ENCODE data around the gene DERA.

The DERA gene

GRCh38 chr12:16075887-16076286 lies 164.8 kb downstream of the DERA start:
- no peak overlapping the region for H3K9ac ChIP-seq (ENCODE audit: low read length in 5 of 5)
- H3K9me3 ChIP-seq (ENCODE audit: control insufficient read depth in 5 of 5, low read length in 5 of 5) = no peaks in the 10 kb centered on the region
- no peaks in the 10 kb centered on the region for H3K27me3 ChIP-seq (ENCODE audit: control insufficient read depth in 5 of 5, insufficient read depth in 4 of 5, low read length in 5 of 5)
- no peak overlapping the region for H3K4me3 ChIP-seq (ENCODE audit: low read depth in 1 of 5, low read length in 5 of 5)
- H3K4me1 ChIP-seq (ENCODE audit: control insufficient read depth in 5 of 5, insufficient read depth in 5 of 5, low read length in 5 of 5) = no peaks in the 10 kb centered on the region
- no peaks in the 10 kb centered on the region for H3K36me3 ChIP-seq (ENCODE audit: control insufficient read depth in 5 of 5, insufficient read depth in 5 of 5, low read length in 5 of 5)
- H3K27ac ChIP-seq (ENCODE audit: low read depth, low read length) = no peak overlapping the region

DNA sequence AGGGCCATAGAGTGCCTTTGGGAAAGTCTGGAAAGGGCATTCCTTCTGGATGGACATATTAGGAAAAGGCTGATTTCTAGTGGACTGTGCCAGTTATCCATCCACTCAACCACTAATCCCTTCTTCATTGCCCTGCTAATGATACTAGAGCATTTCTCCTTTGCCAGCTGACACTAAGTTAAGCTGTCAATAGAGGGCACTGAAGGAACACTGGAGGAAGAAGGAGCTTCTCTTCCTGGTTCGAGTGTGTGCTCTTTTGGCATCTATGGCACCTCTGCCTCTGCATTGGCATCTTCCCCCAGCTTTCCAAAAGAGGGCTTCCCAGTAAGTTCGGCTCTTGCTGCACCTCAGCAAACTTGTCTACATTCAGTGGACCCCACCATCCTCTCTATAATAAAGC lies 165.4 kb downstream of the DERA start:
- Histone ChIP-seq H3K27me3 (ENCODE audit: control insufficient read depth in 5 of 5, insufficient read depth in 4 of 5, low read length in 5 of 5) (no peaks in the 10 kb centered on the region), H3K9me3 (ENCODE audit: control insufficient read depth in 5 of 5, low read length in 5 of 5) (no peaks in the 10 kb centered on the region), H3K36me3 (ENCODE audit: control insufficient read depth in 5 of 5, insufficient read depth in 5 of 5, low read length in 5 of 5) (no peaks in the 10 kb centered on the region), H3K27ac (ENCODE audit: low read depth, low read length) (no peak overlapping the region), H3K4me3 (ENCODE audit: low read depth in 1 of 5, low read length in 5 of 5) (no peak overlapping the region), H3K9ac (ENCODE audit: low read length in 5 of 5) (no peak overlapping the region), H3K4me1 (ENCODE audit: control insufficient read depth in 5 of 5, insufficient read depth in 5 of 5, low read length in 5 of 5) (no peaks in the 10 kb centered on the region)

GRCh38 chr12:16076970-16077522 lies 165.9 kb downstream of the DERA start:
- H3K27me3 ChIP-seq (ENCODE audit: control insufficient read depth in 5 of 5, insufficient read depth in 4 of 5, low read length in 5 of 5) = no peaks in the 10 kb centered on the region
- no peaks in the 10 kb centered on the region for H3K36me3 ChIP-seq (ENCODE audit: control insufficient read depth in 5 of 5, insufficient read depth in 5 of 5, low read length in 5 of 5)

GRCh38 chr12:16086462-16086861 lies 175.3 kb downstream of the DERA start:
- Histone ChIP-seq H3K9me3 (ENCODE audit: control insufficient read depth in 5 of 5, low read length in 5 of 5) (no peaks in the 10 kb centered on the region), H3K27ac (ENCODE audit: low read depth, low read length) (no peak overlapping the region), H3K36me3 (ENCODE audit: control insufficient read depth in 5 of 5, insufficient read depth in 5 of 5, low read length in 5 of 5) (no peaks in the 10 kb centered on the region)

More at GRCh38 chr12:16076970-16077522, 165.9 kb downstream of the DERA start:
- Histone ChIP-seq H3K9me3 (ENCODE audit: control insufficient read depth in 5 of 5, low read length in 5 of 5) (no peaks in the 10 kb centered on the region), H3K4me1 (ENCODE audit: control insufficient read depth in 5 of 5, insufficient read depth in 5 of 5, low read length in 5 of 5) (no peaks in the 10 kb centered on the region), H3K9ac (ENCODE audit: low read length in 5 of 5) (no peak overlapping the region), H3K27ac (ENCODE audit: low read depth, low read length) (no peak overlapping the region), H3K4me3 (ENCODE audit: low read depth in 1 of 5, low read length in 5 of 5) (no peak overlapping the region)

GRCh38 chr12:16086942-16087341 lies 175.8 kb downstream of the DERA start:
- Histone ChIP-seq H3K9me3 (ENCODE audit: control insufficient read depth in 5 of 5, low read length in 5 of 5) (no peaks in the 10 kb centered on the region), H3K4me1 (ENCODE audit: control insufficient read depth in 5 of 5, insufficient read depth in 5 of 5, low read length in 5 of 5) (no peaks in the 10 kb centered on the region), H3K9ac (ENCODE audit: low read length in 5 of 5) (no peak overlapping the region), H3K27me3 (ENCODE audit: control insufficient read depth in 5 of 5, insufficient read depth in 4 of 5, low read length in 5 of 5) (no peaks in the 10 kb centered on the region), H3K4me3 (ENCODE audit: low read depth in 1 of 5, low read length in 5 of 5) (no peak overlapping the region), H3K27ac (ENCODE audit: low read depth, low read length) (no peak overlapping the region), H3K36me3 (ENCODE audit: control insufficient read depth in 5 of 5, insufficient read depth in 5 of 5, low read length in 5 of 5) (no peaks in the 10 kb centered on the region)

More at GRCh38 chr12:16086462-16086861, 175.3 kb downstream of the DERA start:
- no peak overlapping the region for H3K9ac ChIP-seq (ENCODE audit: low read length in 5 of 5)
- no peaks in the 10 kb centered on the region for H3K4me1 ChIP-seq (ENCODE audit: control insufficient read depth in 5 of 5, insufficient read depth in 5 of 5, low read length in 5 of 5)
- no peak overlapping the region for H3K4me3 ChIP-seq (ENCODE audit: low read depth in 1 of 5, low read length in 5 of 5)
- no peaks in the 10 kb centered on the region for H3K27me3 ChIP-seq (ENCODE audit: control insufficient read depth in 5 of 5, insufficient read depth in 4 of 5, low read length in 5 of 5)

Data from subcutaneous abdominal adipose tissue (tissue), 5 donors.